NCI-H2171 treated with DMSO at 0.1 percent for 48 hours (cell line): ENCODE results near the gene KLHDC9.

Experiments used
- DNase-seq: peaks from one replicate; lab custom pipeline; 2025; lab: John Stamatoyannopoulos, UW

The KLHDC9 gene

GRCh38 chr1:161076410-161076809 is 21.8 kb upstream of the KLHDC9 start:
- DNase-seq = no peak

DNA sequence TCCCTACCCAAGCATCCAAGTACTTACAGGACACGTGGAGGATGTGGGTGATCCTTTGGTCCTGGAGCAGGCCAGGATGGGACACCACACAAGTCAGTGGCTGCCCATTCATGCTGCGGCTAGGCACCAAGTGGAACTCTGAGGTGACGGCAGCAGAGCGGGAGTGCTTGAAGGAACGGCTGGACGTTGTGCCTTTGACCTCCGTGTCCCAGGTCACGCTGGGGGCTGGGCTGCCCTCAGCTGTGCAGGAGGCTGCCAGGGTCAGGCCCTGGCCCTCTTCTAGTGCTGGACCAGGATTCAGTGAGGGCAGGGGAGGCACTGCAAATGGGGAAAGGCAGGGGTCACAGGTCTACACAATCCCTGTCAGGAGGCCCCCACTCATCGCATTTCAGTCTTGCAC is 20.7 kb upstream of the KLHDC9 start:
- no peak for DNase-seq

DNA sequence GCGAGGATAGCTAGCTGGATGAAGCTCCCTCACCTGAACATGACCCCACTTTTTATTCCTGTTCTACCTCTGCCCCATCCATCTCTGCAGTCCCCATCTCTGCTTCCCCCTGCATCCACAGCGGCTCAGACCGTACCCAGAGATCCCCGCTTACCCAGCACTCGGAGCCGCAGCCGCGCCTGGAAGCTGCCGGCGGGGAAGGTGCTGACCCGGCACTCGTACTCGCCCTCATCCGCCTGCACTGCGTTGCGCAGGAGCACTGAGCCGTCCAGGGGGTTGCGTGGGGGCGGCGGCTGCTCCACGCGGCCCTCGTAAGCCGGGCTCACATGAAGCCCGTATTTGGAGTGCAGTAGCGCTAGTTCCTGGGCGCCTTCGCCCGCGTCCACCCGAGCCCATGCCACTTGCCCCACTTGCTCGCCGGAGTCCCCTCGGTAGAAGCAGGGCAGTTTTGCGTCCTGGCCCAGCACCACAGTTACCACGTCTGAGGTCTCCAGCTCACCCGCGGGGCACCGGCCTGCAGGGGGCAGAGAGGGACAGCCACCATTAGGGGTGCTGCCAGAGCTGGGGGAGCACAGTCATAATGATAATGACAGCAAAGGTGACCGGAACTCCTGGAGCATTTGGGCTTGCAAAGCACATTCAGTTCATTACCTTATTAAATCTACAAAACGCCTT is 18.6 kb upstream of the KLHDC9 start:
- no peak for DNase-seq

- no peak for DNase-seq
These were observed 17.4 kb upstream of the KLHDC9 start for GRCh38 chr1:161080441-161081405.

DNA sequence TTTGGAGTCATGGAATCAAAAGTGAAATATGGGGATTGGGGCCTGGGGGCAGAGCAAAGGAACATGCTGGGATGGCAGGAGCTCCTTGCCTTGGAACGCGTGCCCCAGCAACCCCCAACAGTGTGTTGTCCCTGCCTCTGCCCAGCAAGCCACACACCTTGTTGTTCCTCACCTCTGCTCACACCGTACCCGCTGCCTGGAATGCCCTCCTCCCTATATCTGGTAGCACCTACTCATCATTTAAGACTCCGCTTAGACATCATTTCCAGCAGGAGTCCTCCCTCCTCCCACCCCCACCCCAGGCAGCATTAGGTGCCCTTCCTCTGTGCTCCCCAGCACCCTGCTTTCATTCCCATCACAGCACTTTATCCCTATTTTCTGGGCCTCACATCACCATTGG is 16.6 kb upstream of the KLHDC9 start:
- DNase-seq = no peak

DNA sequence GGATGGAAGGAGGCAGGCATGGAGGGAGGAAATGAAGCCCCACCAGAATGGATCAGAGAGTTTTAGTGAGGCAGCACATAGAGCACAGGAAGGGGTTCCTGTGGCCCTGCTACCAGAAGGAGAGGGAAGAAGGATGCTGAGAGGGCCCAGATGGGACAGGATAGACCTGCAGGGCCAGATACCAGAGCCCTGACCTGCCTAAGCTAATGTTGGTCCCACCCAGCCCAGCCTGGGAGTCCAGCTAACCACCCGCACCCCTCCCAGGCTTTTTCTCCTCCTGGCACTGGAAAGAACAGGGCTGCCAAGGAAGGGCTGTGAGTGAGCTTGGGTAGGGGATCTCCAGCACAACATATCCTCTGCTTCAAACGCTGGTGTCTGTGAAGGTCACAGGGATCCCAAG is 15.7 kb upstream of the KLHDC9 start:
- DNase-seq = no peak

DNA sequence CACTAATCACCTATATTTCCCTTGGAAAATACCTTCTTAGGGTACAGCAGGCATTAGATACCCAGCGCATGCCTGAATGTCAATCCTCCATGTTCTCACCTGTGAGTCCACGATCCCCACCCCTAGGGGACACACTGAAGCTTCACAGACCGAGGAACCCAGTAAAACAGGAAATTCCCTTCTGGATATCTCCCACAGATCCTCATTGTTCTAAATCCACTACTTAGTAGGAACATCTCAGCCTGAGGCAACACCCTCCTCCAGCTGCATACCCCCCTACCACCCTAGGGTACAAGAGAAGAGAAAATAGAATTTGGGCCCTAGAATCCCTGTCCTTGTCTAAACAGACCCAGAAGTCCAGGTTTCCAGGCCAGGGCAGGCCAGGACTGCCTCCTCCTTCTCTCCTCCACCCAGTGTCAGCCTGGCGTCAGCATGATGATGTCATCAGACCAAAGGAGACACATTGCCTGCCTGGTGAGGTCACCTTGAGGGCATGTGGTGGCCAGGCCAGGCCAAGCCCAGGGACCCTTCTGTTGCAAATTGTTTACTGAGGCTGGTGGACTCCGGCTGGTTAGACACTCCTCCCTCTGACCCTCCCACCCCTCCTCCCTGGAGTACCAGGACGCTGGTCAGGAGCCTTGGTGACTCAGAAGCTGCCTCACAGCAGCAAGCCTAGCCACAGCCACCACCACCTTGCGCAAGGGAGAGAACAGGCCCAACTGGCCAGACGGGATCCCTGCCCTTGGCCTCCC is 15.0 kb upstream of the KLHDC9 start:
- DNase-seq = no peak

DNA sequence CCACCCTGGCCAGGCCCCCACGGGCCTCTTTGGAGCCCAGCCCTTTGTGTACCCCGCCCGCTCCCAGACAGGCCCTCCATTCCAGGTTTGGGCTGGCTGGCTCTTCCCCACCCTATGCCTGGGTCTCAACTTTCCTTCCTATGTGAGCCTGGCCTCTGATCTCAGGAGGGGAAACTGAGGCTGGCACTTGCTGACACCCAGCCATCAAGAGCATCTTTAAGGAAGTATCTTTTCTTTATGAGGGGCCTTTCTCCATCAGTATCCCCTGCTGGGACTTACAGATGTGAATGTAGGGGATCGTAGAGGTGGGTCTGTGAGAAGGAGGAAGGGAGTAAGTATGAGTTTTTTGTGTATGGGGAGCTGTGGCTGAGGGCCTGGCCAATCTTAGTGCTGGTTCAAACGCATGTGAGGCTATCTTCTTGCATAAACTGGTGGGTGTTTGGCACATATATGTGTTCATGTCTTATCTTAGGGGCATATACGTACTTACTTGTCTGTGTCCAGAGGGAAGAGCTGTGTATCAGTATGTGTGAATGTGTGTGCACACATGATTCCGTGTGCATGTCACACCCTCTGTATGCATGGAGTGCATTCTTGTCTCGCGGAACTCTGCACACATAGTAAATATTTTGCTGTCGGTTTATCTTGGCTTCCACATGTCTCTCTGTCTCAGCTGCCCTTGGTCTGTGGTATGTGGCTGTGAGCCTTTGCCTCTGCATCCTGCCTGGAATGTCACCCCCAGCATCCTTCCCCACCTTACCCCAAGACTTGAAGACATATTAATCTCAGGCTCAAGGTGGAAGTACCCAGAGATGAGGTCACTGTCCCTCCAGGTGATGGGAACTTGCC is 14.2 kb upstream of the KLHDC9 start:
- DNase-seq = no peak

- DNase-seq = no peak
These were observed 13.6 kb upstream of the KLHDC9 start for GRCh38 chr1:161084597-161084988.

GRCh38 chr1:161085165-161085564 is 13.0 kb upstream of the KLHDC9 start:
- no peak for DNase-seq

DNA sequence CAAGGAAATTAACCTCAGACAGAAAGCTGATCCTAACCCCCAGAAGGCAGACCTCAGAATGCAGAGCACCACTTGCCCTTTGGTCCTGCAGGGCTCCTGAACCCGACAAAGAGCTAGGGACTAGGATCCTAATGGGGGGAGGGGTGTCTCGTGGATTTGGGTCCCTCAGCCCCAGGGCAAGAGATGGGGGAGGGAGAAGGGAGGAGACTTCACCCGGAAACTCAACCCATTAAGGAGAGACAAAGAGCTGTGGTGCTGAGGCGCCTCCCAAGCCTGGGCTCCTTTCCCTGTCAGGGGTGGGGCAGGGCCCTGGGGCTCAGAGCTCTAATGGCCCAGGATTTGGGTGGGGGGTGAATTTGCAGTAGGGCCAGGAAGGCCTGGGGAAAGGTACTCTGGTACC is 11.7 kb upstream of the KLHDC9 start:
- DNase-seq = no peak

- no peak for DNase-seq
These were observed 9.5 kb upstream of the KLHDC9 start for GRCh38 chr1:161088587-161089110.

DNA sequence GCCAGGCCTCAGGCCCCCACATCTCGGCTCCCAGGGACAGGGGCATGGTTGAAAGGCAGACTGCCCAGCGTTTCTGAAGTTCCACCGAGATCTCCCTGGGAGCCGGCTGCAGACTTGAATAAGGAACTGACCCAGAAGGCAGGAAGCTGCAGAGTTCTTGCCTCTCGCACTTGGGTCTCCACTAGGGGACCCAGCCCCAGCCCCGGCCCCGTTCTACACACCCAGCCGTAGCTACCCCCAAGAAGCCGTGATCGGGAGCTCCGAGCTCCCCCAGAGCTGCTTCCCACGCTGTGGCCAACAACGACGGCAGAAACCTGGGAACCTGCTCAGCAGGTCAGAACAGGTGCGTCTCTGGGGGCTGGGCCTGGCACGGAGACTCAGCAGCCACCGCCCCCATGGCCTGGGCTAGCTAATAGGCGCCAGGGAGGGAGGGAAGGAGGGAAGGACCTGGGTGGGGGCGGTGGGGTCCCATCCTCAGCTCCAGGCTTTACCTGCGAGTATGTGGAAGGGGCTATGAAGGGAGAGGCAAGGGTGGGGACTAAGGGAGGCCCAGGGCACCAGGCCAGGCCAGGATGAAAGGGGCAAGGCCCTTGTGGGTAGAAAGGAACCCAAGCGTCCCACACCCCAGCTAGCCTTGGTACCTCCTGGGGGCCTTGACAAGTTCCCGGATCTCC is 8.8 kb upstream of the KLHDC9 start, which contains the start of gene NECTIN4:
Gene NECTIN4 (minus strand): TSS at position 308 of the 674 bp plus-strand sequence. CDS start 262 bp downstream, at position 46.
- DNase-seq = no peak

GRCh38 chr1:161089938-161090337 is 8.2 kb upstream of the KLHDC9 start:
- no peak for DNase-seq

DNA sequence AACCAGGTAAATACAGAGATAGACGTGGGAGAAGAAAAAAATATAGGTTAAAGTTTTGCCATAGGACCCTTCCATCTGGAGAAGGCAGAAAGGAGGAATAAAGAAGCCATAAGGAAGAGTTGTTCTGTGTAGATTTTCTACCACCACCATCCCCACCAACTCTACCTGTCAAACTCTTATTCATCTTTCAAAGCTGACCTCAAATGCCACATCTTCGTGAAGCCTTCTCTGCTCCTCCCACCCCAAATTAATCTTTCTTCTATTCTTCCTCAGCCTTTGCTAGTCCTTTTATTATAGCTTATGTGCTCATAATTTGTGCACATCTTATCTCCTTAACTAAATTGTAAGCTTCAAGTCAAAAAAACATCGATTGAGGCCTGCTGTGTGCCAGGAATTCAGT is 7.5 kb upstream of the KLHDC9 start:
- no peak for DNase-seq

GRCh38 chr1:161091093-161091492 is 7.1 kb upstream of the KLHDC9 start:
- no peak for DNase-seq

GRCh38 chr1:161091796-161092507 is 6.2 kb upstream of the KLHDC9 start:
- no peak for DNase-seq

- DNase-seq = no peak
These were observed 5.5 kb upstream of the KLHDC9 start for GRCh38 chr1:161092621-161093028.

DNA sequence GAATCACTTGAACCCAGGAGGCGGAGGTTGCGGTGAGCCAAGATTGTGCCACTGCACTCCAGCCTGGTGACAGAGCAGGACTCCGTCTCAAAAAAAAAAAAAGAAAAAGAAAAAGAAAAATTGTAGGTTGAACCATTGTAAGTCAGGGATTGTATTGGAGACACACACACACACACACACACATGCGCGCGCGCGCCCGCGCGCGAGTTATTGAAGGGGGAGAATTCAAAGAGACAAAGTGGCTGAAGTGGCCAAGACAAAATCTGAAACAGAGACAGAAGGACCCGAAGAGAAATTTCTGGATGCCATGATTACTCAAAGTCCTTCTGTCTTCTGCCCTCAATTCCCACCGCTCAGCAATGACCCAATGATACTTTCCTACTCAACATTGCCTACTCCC is 3.7 kb upstream of the KLHDC9 start:
- no peak for DNase-seq

DNA sequence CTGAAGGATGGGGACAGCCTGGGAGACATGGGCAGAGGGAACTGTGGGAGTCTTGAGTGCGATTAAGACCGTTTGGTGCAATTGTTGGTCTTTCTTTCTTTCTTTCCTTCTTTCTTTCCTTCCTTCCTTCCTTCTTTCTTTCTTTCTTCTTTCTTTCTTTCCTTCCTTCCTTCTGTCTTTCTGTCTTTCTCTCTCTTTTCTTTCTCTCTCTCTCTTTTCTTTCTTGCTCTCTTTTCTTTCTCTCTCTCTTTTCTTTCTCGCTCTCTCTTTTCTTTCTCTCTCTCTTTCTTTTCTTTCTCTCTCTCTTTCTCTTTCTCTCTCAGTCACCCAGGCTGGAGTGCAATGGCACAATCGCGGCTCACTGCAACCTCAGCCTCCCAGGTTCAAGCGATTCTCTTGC is 2.9 kb upstream of the KLHDC9 start:
- DNase-seq = no peak
